AG04449 (cell line): ENCODE results near the gene TYMS.

ENCODE experiments used
- CTCF ChIA-PET: fragments of 350-600 bp; formaldehyde crosslinking; extraction: SDS; loops from one replicate; lab custom pipeline; 2021; ENCODE audit warnings: antibody characterized with exemption; lab: Yijun Ruan, JAX
- POLR2A ChIA-PET: fragments of 400-600, 350-600 bp; formaldehyde crosslinking; extraction: SDS; loops from one replicate; lab custom pipeline; 2020; ENCODE audit warnings: antibody characterized with exemption, inconsistent platforms; lab: Yijun Ruan, JAX
- DNase-seq: peaks from one replicate; pipeline ENCODE4 v3.0.0-alpha.2; 2010; ENCODE audit warnings: low read depth, low spot score
- H3K4me3 ChIP-seq: 2 replicates; pipeline ENCODE4 v1.5.1; 2011; ENCODE audit warnings: low read depth, mild to moderate bottlenecking, control low read depth, low read length
- CTCF ChIP-seq: IDR thresholded peaks from one replicate; pipeline ENCODE4 v1.5.1; 2011; ENCODE audit warnings: mild to moderate bottlenecking, moderate library complexity, low read length, control low read depth, inconsistent platforms; ENCODE audit not compliant: insufficient read depth; ENCODE audit errors: missing control alignments

TYMS gene

GRCh38 chr18:634551-635045 is 22.9 kb upstream of the TYMS start:
- DNase-seq, result no peak
- no peak overlapping the region for H3K4me3 ChIP-seq
- POLR2A ChIA-PET, result interaction anchor here (0.6 kb wide), 1 partner anchor 407 kb away, joined by 3 read pairs; no protein-coding TSS in a partner anchor
- CTCF ChIA-PET, result interaction anchor here (1.3 to 1.7 kb wide), 3 partner anchors 10 to 196 kb away, joined by 5 to 14 read pairs (median 9); no protein-coding TSS in a partner anchor
- TF ChIP-seq CTCF, result no peak

- CTCF ChIA-PET, result interaction anchor here (1.3 to 1.7 kb wide), 3 partner anchors 11 to 196 kb away, joined by 5 to 14 read pairs (median 9); no protein-coding TSS in a partner anchor
These were observed 22.3 kb upstream of the TYMS start for GRCh38 chr18:635171-635570.

GRCh38 chr18:641224-641623 is 16.2 kb upstream of the TYMS start:
- no peak overlapping the region for H3K4me3 ChIP-seq
- no peak for TF ChIP-seq CTCF
- ChIA-PET POLR2A (no interaction called here), CTCF (interaction anchor here (1.8 to 2.2 kb wide), 3 partner anchors 16 to 190 kb away, joined by 5 to 15 read pairs (median 13); no protein-coding TSS in a partner anchor)
- no peak for DNase-seq

More at GRCh38 chr18:635171-635570, 22.3 kb upstream of the TYMS start:
- TF ChIP-seq CTCF, result no peak
- no peak for DNase-seq
- no peak overlapping the region for H3K4me3 ChIP-seq
- POLR2A ChIA-PET, result no interaction called here

GRCh38 chr18:644395-645004 is 13.0 kb upstream of the TYMS start:
- no peak overlapping the region for H3K4me3 ChIP-seq
- ChIA-PET POLR2A (no interaction called here), CTCF (interaction anchor here (1.1 to 2.3 kb wide), 3 partner anchors 20 to 195 kb away, joined by 4 to 12 read pairs (median 7); no protein-coding TSS in a partner anchor)
- no peak for TF ChIP-seq CTCF
- DNase-seq, result no peak

- no peak for DNase-seq
- ChIA-PET POLR2A (no interaction called here), CTCF (interaction anchor here (1.5 kb wide), 1 partner anchor 15 kb away, joined by 4 read pairs; no protein-coding TSS in a partner anchor)
- TF ChIP-seq CTCF, result no peak
- no peak overlapping the region for H3K4me3 ChIP-seq
These were observed 10.1 kb upstream of the TYMS start for GRCh38 chr18:647304-647703.

GRCh38 chr18:649341-649740 is 8.1 kb upstream of the TYMS start:
- no peak for DNase-seq
- no peak for TF ChIP-seq CTCF
- no peak overlapping the region for H3K4me3 ChIP-seq
- POLR2A ChIA-PET, result no interaction called here
- CTCF ChIA-PET, result interaction anchor here (1.2 kb wide), 1 partner anchor 181 kb away, joined by 4 read pairs; no protein-coding TSS in a partner anchor
